Head of caudate nucleus (tissue), 42 donors: Measurements from ENCODE around the gene GPR183.
A peak's percentile ranks its signal among the peaks of the same experiment; 100 is the strongest.

Source experiments
- DNase-seq, 42 donors: peaks; one replicate each; pipeline versions ENCODE4 v3.0.0 to v3.0.0-alpha.2; 2020 to 2021; ENCODE audit warnings: mixed read lengths in 7 of 42
- intact Hi-C: fragments of 100-400 bp; cut with DNase I; formaldehyde crosslinking; loops from one replicate; pipeline ENCODE4 v1.15.0; 2022

Gene GPR183

DNA sequence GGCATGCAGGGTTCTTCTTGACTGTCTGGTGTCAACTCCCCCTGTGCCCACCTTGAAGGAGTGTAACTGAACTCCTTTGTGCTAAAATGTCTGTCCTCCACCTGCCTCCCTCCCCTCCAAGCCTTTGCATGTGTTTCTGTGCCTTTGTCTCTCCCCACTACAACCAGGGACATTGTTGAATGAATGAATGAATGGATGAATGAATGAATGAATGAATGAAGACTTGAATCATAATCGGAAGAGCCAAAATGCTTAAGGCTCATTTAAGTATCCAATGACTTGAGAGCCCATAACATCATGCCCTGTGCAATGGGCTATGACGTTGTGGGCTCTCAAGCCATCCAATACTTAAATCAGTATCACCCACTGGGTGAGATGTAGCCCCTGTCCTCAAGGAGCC is 9.0 kb upstream of the GPR183 start:
- intact Hi-C loops, result no loop called here
- DNase-seq, result no peak

DNA sequence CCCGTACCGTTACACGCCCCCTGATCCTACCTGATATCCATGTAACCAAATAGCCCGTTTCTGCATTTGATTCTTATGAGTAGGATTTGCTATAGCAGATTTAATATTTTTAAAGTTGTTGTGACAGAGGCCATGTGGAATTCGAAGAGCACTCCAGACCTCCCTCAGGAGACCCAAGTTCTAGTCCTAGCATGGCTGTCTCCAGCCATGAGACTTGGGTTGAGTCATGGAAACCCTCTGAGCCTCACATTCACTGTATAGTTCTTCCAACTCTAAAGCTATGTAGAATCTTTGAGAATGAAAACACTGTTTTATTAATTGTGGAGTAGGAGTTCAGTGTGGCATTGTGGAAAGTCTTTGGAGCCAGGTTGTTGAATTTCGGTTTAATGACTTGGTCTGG is 8.0 kb upstream of the GPR183 start:
- intact Hi-C loops, result no loop called here
- DNase-seq, result no peak

- DNase-seq, result no peak
- intact Hi-C loops, result no loop called here
These were observed 7.5 kb upstream of the GPR183 start for GRCh38 chr13:99314640-99315176.

DNA sequence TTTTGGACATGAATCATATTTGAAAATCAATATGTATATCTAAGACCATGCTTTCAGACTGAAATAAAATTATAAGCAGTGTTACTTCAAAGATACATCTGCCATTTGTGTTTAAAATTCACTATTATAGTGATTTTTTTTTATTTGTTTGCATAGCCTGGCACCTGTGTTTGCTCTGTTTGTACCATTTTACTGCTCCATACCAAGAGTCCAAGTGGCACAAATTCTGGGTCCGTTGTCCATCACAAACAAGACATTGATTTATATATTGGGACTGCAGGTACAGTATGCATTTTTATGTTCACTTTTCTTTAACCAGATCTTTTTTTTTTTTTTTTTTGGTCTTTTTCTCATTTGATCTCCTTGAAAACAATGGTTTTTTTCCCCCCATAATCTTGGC is 6.7 kb upstream of the GPR183 start:
- no peak for DNase-seq
- intact Hi-C loops, result no loop called here

- DNase-seq, result peak in 1 of 42 donors; percentile 30
- intact Hi-C loops, result no loop called here
These were observed 6.3 kb upstream of the GPR183 start for GRCh38 chr13:99313501-99313900.

- intact Hi-C loops, result no loop called here
- peak in 40 of 42 donors; percentile 14 to 81 (median 49) for DNase-seq
These were observed 5.3 kb upstream of the GPR183 start for GRCh38 chr13:99312493-99312883.

DNA sequence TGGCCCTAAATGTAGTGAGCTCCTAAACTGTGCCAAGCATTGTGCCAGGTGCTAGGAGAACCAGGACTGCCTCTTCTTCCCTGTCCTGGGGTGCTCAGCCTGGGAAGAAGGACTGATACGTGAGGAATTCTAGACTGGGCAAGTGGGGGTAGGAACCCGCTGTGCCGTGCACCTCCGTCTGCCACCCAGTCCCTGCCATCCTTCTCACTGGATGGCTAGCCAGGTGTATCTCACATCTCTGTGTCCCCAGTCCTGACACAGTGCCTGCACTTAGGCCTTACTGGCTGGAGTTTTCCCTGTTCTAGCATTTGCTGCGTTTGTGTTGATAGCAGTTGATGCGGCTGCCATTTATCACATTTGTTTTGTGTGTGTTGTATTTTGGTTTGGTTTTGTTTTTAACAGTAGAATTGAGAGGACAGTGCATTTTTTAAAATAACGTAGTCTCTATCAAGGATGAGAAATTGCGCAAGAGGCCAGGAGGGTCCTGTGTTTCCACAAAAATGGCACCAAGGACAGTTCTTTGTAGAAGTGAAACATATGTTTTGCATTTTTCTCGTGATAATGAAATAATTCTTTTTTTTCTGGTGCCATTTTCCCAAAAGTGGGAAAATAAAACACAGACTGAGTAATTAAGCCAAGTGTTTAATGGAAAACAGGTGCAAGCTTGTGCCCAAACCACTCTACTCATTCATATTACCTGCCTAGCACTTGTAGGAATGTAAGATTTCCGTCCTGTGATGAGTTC is 4.7 kb upstream of the GPR183 start:
- intact Hi-C loops, result no loop called here
- DNase-seq, result no peak

DNA sequence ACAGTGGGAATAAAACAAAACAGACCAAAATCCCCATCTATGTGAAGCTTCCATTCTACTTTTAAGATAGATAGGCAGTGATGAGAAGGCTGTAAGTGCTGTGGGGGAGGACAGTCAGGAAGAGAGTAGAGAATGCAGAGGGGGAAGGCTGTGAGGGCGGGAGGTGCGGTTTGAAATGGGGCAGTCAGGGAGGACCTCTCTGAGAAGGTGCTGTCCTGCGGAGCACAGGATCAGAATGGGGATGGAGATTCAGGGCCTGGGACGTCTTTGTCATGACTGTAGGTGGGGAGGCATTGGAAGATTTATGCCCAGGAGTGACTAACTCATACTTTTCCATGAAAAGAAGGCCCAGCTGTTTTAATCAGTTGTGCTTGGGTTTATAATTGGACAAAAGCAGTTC is 3.9 kb upstream of the GPR183 start:
- peak in 25 of 42 donors; percentile 23 to 80 (median 44) for DNase-seq
- intact Hi-C loops, result no loop called here

- DNase-seq, result no peak
- intact Hi-C loops, result no loop called here
These were observed 3.3 kb upstream of the GPR183 start for GRCh38 chr13:99310382-99311031.

- intact Hi-C loops, result no loop called here
- peak in 21 of 42 donors; percentile 18 to 80 (median 56) for DNase-seq
These were observed 1.4 kb upstream of the GPR183 start for GRCh38 chr13:99308471-99309087.

GRCh38 chr13:99307648-99308339 is 595 bp upstream of the GPR183 start:
- no peak for DNase-seq
- intact Hi-C loops, result no loop called here

DNA sequence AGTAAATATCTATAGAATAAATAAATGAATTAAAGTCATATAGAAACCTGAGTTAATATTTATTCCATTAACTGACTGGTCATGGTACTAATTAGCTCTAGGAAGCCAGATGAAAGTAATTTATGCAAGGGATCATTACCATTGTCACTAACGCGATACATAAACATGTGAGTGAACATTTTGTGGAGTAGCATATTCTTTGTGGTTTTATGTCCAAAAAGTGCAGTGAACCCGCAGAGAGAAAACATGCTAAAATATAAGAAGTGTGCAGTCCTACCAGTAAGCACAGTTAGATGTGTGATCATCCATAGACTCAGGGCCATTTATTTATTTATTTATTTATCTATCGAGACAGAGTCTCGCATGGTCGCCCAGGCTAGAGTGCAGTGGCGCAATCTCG is 1.6 kb downstream of the GPR183 start:
- DNase-seq, result no peak
- intact Hi-C loops, result no loop called here

- DNase-seq, result no peak
- intact Hi-C loops, result no loop called here
These were observed 2.0 kb downstream of the GPR183 start for GRCh38 chr13:99305158-99305557.

DNA sequence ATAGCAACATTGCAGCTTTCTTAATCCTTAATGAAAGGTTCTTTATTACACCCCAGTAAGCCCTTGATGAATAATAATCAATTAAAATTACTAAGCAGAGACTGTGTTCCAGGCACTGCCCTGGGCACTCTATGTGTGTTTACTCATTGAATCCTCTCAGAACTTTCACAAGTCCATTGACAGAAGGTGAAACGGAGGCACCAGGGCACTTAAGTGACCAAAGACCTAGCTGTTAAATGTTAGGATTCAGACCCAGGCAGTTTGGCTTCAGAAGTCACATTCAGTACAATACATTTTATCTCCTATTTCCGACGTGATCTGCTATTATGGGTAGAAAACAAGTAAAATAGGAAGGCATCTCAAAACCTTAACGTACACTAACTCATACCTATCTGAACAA is 2.7 kb downstream of the GPR183 start:
- DNase-seq, result no peak
- intact Hi-C loops, result no loop called here

GRCh38 chr13:99303863-99304521 is 3.2 kb downstream of the GPR183 start:
- intact Hi-C loops, result no loop called here
- DNase-seq, result peak in 34 of 42 donors; percentile 9 to 56 (median 39)

GRCh38 chr13:99302637-99303505 is 4.3 kb downstream of the GPR183 start:
- no peak for DNase-seq
- intact Hi-C loops, result no loop called here

GRCh38 chr13:99301913-99302636 is 5.1 kb downstream of the GPR183 start:
- intact Hi-C loops, result no loop called here
- DNase-seq, result no peak
